Endothelial cell (in vitro differentiated cells): ENCODE results near the gene NR5A2. TPM values are rescaled to one million over a fixed set of nuclear protein-coding genes. Genes with fewer than 3 reads are reported as not detected.

ENCODE experiments used
- DNase-seq: peaks from one replicate; pipeline ENCODE4 v3.0.0; 2021; ENCODE audit warnings: low spot score
- H3K27ac Mint-ChIP-seq: one replicate; pipeline ENCODE4 v1.8.0; 2021; ENCODE audit warnings: mixed read lengths, inconsistent platforms; ENCODE audit not compliant: unreplicated experiment
- H3K27me3 Mint-ChIP-seq: one replicate; pipeline ENCODE4 v1.8.0; 2021; ENCODE audit warnings: mild to moderate bottlenecking, moderate library complexity, mixed read lengths, inconsistent platforms; ENCODE audit not compliant: unreplicated experiment
- H3K36me3 Mint-ChIP-seq: one replicate; pipeline ENCODE4 v1.8.0; 2021; ENCODE audit warnings: mild to moderate bottlenecking, low read depth, mixed read lengths, inconsistent platforms; ENCODE audit not compliant: unreplicated experiment
- H3K4me1 Mint-ChIP-seq: one replicate; pipeline ENCODE4 v1.8.0; 2021; ENCODE audit warnings: mild to moderate bottlenecking, mixed read lengths, inconsistent platforms; ENCODE audit not compliant: unreplicated experiment
- H3K4me3 Mint-ChIP-seq: one replicate; pipeline ENCODE4 v1.8.0; 2021; ENCODE audit warnings: mild to moderate bottlenecking, mixed read lengths, inconsistent platforms; ENCODE audit not compliant: unreplicated experiment
- H3K9me3 Mint-ChIP-seq: one replicate; pipeline ENCODE4 v1.8.0; 2021; ENCODE audit warnings: mixed read lengths, inconsistent platforms; ENCODE audit not compliant: unreplicated experiment
- CTCF ChIP-seq: fragments of 200-600 bp; sonication (generic); IDR thresholded peaks from one replicate; pipeline ENCODE4 v1.5.0; 2021; ENCODE audit warnings: antibody characterized with exemption; ENCODE audit not compliant: unreplicated experiment
- total RNA-seq: library from RNA; stranded (reverse); fragmentation: NEBNext Ultra II Directional; extraction: Animal tissue kit (Norgen Biotek cat#: 25700); gene quantifications from one replicate; pipeline ENCODE4 v1.2.1, GENCODE V29; 2021; ENCODE audit not compliant: unreplicated experiment

The NR5A2 gene
- total RNA-seq, 1 donor from 2014 or later = 7.0 TPM

- no peak for DNase-seq
- H3K9me3 Mint-ChIP-seq = no peaks in the 10 kb centered on the region
- no peaks in the 10 kb centered on the region for H3K36me3 Mint-ChIP-seq
- H3K4me1 Mint-ChIP-seq = peaks cover 14% of the 10 kb centered on the region
- H3K27me3 Mint-ChIP-seq = peaks cover 4% of the 10 kb centered on the region
- no peak overlapping the region for H3K27ac Mint-ChIP-seq
- H3K4me3 Mint-ChIP-seq = no peak overlapping the region
- TF ChIP-seq CTCF = no peak
Observed at GRCh38 chr1:200157715-200158114, 130.2 kb downstream of the NR5A2 start.

DNA sequence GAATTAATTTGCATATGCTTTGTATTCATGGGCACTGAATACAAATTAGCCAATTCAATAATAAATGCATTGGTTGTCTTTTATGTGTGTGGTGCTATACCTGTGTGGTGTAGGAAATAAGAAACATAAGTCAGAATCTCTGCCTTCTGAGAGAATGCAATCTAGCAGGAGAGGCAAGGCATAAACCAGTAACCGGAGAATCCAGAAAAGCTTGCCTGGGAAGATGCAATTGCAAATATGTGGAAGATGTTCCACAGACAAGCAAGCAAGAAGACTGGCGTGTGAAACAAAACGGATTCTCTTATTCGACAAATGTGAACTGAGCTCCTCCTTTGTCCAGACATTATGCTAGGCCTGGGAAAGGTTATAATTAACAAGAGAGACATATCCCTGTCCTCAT is 134.3 kb downstream of the NR5A2 start:
- no peak for TF ChIP-seq CTCF
- Mint-ChIP-seq H3K9me3 (no peaks in the 10 kb centered on the region), H3K27ac (no peak overlapping the region), H3K36me3 (no peaks in the 10 kb centered on the region), H3K27me3 (no peaks in the 10 kb centered on the region), H3K4me3 (no peak overlapping the region), H3K4me1 (peaks cover 4% of the 10 kb centered on the region)
- no peak for DNase-seq

GRCh38 chr1:200162258-200162657 is 134.7 kb downstream of the NR5A2 start:
- H3K4me3 Mint-ChIP-seq = no peak overlapping the region
- peaks cover 4% of the 10 kb centered on the region for H3K4me1 Mint-ChIP-seq
- no peak overlapping the region for H3K27ac Mint-ChIP-seq
- H3K36me3 Mint-ChIP-seq = no peaks in the 10 kb centered on the region
- H3K9me3 Mint-ChIP-seq = no peaks in the 10 kb centered on the region
- TF ChIP-seq CTCF = no peak
- no peaks in the 10 kb centered on the region for H3K27me3 Mint-ChIP-seq
- no peak for DNase-seq

DNA sequence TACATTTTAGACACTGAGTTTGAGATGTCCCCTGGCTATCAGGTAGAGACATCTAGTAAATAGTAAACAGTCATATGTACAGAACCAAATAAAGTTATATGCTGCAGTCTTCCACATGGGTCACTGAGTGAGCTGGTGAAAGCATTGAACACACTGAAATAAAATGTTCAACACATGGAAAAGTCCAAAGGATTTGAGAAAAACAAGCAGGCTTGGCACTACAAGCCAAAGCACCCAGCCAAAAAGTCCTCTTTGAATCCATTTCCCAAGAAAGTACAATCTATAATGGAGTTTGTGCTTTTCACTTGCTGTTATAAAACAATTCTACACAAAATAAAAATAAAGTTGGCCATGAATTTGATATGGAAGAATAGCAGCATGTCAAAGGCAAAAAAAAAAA is 135.4 kb downstream of the NR5A2 start:
- no peak for DNase-seq
- Mint-ChIP-seq H3K27ac (no peak overlapping the region), H3K36me3 (no peaks in the 10 kb centered on the region), H3K27me3 (no peaks in the 10 kb centered on the region), H3K4me3 (no peak overlapping the region), H3K4me1 (peaks cover 4% of the 10 kb centered on the region), H3K9me3 (no peaks in the 10 kb centered on the region)
- TF ChIP-seq CTCF = no peak

- TF ChIP-seq CTCF = no peak
- Mint-ChIP-seq H3K9me3 (no peaks in the 10 kb centered on the region), H3K4me1 (peaks cover 4% of the 10 kb centered on the region), H3K27ac (no peak overlapping the region), H3K4me3 (no peak overlapping the region), H3K36me3 (no peaks in the 10 kb centered on the region), H3K27me3 (no peaks in the 10 kb centered on the region)
- DNase-seq = no peak
Observed at GRCh38 chr1:200163911-200164310, 136.4 kb downstream of the NR5A2 start.
